T-helper 2 cell (primary cell): ENCODE measurements around the gene CD3E.
"Not testable (repeated sequence)": the region's sequence is repeated elsewhere in the genome, so short reads cannot be mapped to it uniquely, and the experiment has no call there.

ENCODE experiments used
- DNase-seq, 5 experiments: peaks; one replicate each; pipeline versions ENCODE4 v3.0.0 to v3.0.0-alpha.2; 2012 to 2022

Gene CD3E

DNA sequence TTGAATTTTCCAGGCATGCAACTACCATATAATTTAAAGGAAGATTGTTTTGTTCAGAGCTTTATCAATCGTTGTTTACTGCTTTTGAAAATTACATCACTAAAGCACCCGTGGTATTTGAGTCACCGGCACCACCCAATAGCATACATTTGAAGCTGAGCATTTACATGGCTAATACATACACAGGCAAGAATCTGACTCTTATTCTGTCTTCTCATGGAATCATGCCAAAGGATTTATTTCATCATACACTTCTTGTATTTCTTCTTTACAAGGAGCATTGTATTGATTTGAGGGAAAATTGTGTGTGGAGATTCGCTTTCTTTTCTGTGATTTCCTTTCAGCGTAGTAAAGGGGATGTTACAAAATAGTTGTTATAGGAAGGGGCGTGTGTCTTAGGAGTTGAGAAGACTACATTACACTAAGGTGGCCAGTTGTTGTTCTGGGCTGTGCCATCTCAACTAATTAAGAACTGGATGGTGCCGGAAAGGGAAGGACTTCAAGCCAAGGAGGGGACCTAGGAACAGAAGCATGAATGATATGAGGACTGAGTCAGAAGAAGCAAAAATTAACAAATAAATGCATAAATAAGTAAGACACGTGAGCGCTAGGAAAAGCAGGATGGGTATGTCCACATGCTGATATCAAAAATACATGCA, 12.9 kb upstream of the CD3E start:
- no peak for DNase-seq

DNA sequence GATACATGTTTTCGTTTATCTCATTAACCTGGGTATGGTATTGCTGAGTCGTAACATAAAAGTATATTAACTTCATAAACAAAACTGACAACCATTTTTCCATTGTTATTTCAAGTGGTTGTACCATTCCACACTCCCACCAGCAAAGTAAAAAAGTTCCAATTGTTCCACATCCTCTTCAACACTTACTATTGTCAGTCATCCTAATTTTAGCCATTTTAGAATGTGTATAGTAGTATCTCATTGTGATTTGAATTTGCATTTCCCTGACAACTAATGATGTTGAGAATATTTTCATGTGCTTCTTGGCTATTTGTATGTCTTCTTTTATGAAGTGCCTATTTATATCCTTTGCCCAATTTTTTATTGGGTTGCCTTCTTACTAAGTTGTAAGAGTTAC, 10.5 kb upstream of the CD3E start:
- no peak for DNase-seq

DNA sequence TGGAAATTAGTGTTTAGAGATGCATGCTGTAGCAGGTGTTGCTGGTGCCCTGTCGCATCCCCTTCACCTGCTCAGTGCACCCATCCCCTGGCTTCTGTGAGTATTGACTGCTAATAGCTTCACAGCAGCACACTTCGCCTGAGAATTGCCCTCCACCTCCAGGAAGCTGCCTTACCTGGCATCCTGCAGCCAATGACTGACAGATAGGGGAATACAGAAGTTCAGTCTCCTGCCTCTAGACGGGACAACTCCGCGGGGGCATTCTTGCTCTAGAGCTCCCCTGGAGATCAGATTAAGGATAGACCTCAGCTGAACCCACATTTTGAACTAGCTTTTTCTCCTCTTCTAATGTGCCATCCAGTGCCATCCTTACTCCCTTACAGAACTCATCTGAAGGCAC, 9.3 kb upstream of the CD3E start:
- DNase-seq, result no peak

DNA sequence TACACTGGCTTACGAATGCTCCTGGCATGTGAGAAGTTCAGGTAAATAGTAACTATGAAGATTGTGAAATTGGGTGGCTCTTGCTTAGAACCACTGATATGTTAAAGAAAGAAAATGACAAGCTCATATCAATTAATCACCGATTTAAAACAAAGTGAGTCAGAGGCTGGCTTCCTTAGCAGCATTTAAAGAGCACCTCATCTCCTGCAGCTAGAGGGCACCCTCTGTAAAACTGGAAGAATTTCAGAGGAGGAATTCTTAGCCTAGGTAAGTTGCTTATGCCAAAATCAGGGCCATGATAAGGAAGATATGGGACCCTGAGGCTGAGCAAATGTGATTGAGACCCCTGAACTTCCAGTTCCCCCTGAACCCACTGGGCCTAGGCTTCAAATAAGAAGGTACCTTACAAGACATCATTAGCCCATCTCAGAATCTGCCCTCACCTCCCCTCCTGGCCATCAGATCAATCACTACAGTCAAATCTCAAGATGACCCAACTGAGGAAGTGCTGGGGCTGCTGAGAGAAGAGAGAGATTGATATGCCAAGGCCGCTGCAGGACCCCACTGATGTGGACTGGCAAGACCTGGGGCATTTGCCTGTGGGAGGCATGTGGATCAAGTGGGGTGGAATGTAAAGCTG, 8.6 kb upstream of the CD3E start:
- peak in 3 of 5 experiments; percentile 22 to 73 (median 24) for DNase-seq

DNA sequence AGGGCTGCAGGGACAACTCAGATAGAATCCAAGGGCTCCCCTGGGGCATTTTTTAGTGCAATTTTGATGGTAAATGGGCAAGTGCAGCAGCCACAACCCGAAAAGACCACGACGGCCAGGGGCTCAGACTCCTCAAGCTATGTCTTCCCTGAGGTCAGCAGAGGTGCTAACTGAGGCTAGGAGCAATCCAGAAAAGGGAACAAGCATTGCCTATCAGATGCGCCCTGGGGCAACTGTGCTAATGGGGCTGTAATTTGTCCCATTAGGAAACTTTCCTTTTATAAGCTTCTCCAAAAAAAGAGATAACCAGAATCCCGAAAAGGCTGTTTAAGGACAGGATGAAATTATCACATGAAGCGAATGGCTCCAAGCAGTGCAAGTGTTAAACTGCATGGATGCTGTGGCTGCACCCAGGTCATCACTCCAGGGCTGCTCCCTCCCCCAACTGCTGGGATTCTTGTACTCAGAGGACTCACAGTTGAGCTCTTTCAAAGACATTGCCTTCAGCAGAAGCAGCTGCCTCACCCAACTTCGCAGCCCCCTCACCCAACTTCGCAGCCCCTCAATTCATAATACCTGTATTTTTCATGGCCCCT, 2.8 kb upstream of the CD3E start:
- no peak for DNase-seq

DNA sequence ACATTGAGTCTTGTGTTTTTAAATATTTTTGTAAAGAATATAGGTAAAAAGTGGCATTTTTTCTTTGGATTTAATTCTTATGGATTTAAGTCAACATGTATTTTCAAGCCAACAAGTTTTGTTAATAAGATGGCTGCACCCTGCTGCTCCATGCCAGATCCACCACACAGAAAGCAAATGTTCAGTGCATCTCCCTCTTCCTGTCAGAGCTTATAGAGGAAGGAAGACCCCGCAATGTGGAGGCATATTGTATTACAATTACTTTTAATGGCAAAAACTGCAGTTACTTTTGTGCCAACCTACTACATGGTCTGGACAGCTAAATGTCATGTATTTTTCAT, 333 bp upstream of the CD3E start:
- DNase-seq, result no peak

DNA sequence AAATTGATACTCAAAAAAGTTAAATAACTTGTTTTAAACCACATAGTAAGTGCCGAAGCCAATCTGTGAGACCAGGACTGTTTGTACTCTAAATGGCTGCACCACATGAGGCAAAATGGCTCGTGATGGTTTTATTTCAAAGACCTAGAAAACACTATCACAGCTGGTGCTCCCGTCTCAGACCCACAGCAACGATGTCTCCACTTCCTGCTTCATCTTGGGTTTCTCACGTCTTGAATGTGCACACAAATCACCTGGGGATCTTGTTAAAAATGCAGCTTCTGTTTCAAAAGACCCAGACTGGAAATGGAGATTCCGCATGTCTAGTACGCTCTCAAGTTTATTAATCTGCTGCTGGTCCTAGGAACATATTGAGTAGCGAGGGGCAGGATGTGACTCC, 1.2 kb downstream of the CD3E start:
- DNase-seq, result peak in 3 of 5 experiments; percentile 21 to 85 (median 70)

DNA sequence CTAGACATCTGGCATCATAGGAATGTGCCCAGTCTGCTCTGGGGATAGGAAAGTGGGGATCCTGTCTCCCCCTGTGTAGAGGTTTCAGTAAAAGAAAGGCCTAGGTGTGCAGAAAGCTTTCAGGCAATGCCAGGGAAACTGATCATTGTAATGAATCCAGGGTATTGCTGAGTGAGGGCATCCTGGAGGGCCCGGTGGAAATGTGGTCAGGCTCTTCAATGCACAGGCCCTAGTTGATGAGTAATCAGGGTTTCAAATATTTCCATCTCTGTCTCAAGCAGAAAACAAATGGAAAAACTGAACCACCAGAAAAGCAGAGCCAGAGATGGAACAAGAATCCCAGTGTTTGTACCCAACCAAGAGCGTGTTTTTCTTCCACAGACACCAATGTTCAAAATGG, 2.0 kb downstream of the CD3E start:
- peak in 2 of 5 experiments; percentile 28 to 67 for DNase-seq

DNA sequence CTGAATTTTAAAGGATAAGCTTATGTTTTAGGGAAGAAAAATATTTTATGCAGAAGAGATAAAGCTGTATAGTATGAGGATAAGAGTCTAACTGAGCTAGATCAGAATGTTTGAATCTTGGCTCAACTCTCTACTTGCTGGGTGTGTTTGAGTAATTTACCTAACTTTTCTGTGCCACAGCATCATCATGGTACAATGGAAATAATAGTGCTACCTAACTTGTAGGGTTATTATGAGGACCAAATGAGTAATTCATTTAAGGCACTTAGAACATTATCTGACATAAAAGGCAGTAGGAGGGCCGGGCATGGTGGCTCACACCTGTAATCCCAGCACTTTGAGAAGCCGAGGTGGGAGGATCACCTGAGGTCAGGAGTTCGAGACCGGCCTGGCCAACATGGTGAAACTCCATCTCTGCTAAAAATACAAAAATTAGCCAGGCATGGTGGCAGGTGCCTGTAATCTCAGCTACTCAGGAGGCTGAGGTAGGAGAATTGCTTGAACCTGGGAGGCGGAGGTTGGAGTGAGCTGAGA, 4.5 kb downstream of the CD3E start:
- DNase-seq, result not testable (repeated sequence)

DNA sequence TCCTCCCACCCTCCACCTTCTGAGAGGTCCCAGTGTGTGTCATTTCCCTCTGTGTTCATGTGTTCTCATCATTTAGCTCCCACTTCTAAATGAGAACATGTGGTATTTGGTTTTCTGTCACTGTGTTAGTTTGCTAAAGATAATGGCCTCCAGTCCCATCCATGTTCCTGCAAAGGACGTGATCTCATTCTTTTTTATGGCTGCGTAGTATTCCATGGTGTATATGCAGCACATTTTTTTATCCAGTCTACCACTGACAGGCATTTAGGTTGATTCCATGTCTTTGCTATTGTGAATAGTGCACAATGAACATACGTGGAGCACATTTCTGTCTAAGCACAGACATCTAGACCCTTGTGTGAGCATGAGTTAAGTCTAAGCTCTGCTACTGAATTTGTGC, 5.7 kb downstream of the CD3E start:
- no peak for DNase-seq

DNA sequence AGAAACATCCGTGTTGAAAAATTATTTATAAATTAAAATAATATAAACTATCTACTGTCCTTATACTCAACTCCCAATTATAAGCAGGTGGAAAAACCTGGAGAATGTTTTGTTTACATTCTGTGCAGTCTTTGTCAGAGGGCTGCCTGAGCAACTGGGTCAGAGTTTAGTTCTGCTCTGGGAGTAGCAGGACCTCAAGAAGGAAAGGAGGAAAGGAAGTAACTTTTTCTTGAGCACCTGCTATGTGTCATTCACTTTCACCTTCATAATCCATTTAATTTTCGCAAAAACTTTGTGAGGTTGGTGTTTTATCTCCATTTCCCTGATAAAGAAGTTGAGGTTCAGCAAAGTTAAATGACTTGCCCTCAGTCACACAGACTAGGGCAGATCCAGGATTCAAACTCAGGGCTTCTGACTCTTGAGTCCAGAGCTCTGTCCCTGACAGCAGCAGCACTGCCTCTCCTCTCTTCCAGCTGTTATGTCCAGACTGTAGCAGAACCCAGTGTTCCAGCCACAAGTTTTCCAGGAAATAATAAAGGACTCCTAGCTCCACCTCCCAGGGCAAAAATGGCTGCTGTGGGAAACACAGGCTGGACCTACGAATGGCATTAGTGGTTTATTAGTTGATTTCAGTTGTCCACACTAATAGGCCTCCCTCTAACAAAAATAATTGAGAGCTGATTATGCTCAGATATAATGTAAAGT, 6.4 kb downstream of the CD3E start:
- no peak for DNase-seq

DNA sequence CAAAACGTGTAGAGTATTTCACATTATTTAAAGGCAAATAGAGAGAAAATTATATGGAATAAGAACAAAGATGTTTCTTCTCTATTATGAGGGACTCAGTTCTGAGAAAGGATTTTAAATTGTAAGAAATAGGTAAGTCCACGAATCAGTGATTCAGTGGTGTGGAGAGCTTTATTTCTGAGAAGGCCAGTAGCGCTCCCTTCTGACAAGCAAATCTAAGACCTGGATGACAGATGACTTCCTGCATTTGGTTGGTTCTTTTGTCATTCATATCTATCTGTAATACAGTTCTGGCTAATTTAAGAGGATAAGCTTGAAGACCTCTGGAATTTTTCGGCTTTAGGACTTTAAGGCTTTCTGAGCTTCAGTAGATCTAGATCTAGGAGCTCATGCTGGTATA, 7.0 kb downstream of the CD3E start:
- DNase-seq, result peak in 1 of 5 experiments; percentile 32

DNA sequence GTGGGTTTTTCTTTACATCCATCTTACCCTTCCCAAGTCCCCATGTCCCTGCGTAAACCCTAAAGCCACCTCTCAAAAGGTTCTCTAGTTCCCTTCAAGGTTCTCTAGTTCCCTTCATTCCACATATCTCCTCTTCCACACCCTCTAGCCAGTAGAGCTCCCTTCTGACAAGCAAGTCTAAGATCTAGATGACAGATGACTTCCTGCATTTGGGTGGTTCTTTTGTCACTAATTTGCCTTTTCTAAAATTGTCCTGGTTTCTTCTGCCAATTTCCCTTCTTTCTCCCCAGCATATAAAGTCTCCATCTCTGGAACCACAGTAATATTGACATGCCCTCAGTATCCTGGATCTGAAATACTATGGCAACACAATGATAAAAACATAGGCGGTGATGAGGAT, 7.8 kb downstream of the CD3E start:
- no peak for DNase-seq

DNA sequence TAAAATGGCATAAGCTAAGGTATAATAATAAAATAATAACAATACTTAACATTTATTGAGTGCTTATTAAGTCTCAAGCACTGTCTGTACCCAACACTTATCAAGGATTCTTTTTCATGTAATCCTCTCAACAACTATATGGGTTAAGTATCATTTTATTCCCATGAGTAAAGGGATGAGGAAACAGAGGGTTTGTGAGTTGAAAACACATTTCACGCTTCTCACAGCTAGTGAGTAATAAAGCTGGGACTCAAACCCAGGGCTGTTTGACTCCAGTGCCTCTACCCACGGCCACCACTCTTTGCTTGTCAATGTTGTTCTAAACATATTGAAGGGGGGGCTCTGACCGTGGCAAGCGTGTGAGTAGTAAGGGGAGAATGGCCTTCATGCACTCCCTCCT, 8.7 kb downstream of the CD3E start:
- no peak for DNase-seq

DNA sequence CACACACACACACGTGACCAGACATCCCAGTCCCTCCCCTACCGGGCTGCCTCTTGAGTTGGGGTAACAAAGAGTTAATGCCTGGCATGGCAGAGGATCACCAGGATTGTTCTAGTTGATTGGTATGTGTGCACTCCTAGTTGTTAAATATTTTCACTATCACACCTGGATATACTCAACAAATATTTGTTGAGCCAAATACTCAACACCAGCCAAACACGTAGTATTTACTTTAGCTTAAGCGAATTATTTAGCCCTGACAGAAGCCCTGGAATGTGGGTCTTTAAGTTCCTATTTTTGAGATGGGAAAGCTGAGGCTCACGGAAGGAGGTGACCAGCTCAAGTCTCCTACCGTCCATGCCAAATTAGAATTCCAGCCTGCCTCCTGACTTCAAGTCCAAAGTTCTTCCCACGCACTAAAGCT, 10.5 kb downstream of the CD3E start:
- no peak for DNase-seq

DNA sequence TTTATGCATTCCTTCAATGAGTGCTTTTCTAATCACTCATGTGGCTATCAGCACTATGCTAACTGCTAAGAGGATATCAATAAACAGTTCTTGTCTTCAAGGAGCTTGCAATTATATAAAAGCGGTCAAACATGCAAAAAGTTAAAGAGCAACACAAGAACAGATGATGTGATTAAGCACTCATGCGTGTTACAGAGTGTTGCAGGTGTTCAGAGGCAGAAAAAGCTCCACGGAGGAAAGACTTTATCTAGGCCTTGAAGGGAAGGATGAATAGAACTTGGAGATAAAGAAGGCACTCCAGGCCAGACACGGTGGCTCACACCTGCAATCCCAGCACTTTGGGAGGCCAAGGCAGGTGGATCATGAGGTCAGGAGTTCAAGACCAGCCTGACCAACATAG, 13.6 kb downstream of the CD3E start:
- no peak for DNase-seq

DNA sequence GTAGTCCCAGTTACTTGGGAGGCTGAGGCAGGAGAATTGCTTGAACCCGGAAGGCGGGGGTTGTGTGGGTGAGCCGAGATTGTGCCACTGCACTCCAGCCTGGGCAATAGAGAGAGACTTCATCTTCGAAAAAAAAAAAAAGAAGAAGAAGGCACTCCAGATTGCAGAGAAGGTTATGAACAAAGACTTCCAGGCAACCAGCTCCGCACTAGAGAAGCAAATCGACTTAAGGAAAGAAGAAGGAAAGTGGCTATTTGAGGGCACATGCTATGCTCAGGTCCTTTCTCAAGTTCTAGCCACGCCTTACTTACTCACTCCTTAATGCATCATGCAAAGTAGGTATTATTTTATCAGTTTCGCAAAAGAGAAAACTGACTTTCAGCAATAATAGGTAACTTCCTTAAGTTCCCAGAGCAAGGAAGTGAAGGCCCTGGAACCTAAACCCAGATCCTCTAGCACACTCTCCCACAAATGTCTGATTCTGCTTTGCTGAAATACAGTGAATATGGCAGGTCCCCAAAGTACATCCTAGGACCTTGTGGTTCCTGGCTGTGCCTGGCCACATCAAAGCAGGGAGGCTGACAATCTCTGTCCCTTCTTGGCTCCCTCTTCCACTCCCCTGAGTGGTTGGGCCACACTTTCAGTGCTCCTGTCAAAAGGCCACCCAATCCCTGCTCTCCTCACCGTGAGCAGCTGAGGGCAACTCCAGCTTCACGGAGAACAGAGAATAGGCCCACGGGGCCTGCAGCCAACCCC, 14.2 kb downstream of the CD3E start:
- DNase-seq, result no peak

DNA sequence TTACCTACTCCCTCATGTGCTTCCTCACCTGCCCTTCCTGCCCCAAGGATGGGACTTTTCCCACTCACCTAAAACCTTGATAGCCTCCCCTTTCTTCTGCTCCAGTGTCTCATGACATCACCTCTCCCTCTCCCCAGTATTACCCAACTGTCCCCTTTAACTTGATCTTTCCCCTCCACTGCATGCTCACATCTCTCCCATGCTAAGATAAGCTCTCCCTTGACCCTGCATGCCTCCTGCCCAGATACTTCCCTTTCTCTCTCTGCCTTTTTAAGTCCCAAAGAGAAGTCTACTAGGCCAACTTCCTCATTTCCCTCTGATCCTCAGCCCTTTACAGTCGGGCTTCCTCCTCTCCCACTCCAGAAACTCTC, 14.8 kb downstream of the CD3E start:
- DNase-seq, result no peak

DNA sequence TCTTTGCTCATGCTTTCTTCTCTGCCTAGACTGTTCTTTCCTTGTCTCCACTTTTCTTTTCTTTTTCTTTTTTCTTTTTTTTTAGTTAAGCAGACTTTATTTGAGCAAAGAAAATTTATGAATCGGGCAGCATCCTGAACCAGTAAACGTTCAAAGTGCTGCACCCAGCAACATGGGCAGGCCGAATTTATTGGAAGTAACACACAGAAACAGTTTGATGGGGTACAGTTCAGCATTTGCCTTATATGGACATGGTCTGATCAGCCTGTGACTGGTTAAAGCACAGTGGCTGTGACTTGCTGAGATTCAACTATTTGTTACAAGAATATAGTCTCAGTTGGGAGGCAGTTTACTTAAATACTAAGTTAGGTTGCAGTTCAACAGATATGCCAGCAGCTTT, 16.0 kb downstream of the CD3E start:
- no peak for DNase-seq

DNA sequence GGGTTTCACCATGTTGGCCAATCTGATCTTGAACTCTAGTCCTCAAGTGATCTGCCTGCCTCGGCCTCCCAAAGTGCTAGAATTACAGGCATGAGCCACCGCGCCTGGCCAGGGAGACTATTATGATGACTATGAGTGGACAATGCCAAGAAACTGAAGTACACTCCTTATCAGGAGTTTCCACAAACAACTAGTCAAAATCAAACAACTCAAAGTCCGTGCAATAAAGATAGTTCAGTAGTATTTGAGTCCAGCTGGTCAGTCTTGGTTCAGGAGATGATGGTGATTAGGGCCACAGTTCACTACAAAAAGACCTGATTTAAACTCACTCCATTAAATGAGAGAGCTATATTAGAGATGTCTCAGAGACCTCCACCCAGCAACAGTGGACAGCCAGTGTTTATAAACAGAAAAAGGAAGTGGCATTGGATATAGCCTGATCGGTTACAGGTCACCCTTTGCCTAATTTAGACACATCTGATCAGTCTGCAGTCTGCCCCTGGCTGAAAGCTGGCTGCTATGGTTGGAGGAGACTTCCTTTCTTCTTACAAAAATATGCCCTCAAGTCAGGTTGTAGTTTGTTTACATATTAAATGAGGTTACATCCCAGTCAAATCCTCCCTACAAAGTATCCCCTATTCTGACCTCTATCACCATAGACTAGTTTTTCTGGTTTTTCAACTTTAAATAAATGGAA, 17.0 kb downstream of the CD3E start:
- DNase-seq, result no peak

DNA sequence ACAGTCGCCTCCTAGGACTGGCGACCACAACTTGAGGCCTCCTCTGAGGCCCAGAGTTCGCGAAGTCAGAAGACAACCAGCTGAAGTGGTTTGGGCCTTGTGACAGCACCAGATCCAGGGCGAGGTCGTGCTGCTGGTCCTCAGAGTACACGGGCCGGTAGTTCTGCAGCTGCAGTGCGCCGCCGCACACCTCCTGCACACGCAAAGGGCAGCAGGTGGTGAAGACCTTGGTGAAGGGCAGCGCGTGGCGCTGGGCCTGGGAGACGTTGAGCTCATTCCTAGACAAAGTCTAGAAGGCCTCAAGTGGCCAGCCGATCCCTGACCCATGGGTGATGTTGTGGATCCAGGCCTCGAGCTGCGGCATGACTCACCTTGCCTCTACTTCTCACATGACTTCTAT, 18.2 kb downstream of the CD3E start:
- no peak for DNase-seq

DNA sequence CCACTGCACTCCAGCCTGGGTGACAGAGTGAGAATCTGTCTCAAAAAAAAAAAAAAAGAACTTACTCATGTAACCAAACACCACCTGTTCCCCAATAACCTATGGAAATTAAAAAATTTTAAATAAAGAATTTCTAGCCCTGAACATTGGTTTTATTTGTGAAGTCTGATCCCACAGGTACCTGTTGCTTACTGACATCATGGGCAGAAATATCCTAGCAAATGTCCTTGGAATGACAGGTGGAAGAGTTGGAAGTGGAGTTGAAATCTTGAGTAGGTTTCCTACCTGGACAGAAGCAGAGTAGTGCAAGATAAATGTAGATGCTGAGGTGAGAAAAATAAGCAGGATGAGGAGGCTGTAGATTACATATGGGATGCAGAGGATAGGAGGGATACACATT, 20.8 kb downstream of the CD3E start:
- DNase-seq, result no peak
